Endothelial cell (in vitro differentiated cells): ENCODE results near the gene EPHA2. TPM values are rescaled to one million over a fixed set of nuclear protein-coding genes. Genes with fewer than 3 reads are reported as not detected.
A peak's percentile ranks its signal among the peaks of the same experiment; 100 is the strongest.

Source experiments
- DNase-seq: peaks from one replicate; pipeline ENCODE4 v3.0.0; 2021; ENCODE audit warnings: low spot score
- H3K27ac Mint-ChIP-seq: one replicate; pipeline ENCODE4 v1.8.0; 2021; ENCODE audit warnings: mixed read lengths, inconsistent platforms; ENCODE audit not compliant: unreplicated experiment
- H3K27me3 Mint-ChIP-seq: one replicate; pipeline ENCODE4 v1.8.0; 2021; ENCODE audit warnings: mild to moderate bottlenecking, moderate library complexity, mixed read lengths, inconsistent platforms; ENCODE audit not compliant: unreplicated experiment
- H3K36me3 Mint-ChIP-seq: one replicate; pipeline ENCODE4 v1.8.0; 2021; ENCODE audit warnings: mild to moderate bottlenecking, low read depth, mixed read lengths, inconsistent platforms; ENCODE audit not compliant: unreplicated experiment
- H3K4me1 Mint-ChIP-seq: one replicate; pipeline ENCODE4 v1.8.0; 2021; ENCODE audit warnings: mild to moderate bottlenecking, mixed read lengths, inconsistent platforms; ENCODE audit not compliant: unreplicated experiment
- H3K4me3 Mint-ChIP-seq: one replicate; pipeline ENCODE4 v1.8.0; 2021; ENCODE audit warnings: mild to moderate bottlenecking, mixed read lengths, inconsistent platforms; ENCODE audit not compliant: unreplicated experiment
- H3K9me3 Mint-ChIP-seq: one replicate; pipeline ENCODE4 v1.8.0; 2021; ENCODE audit warnings: mixed read lengths, inconsistent platforms; ENCODE audit not compliant: unreplicated experiment
- CTCF ChIP-seq: fragments of 200-600 bp; sonication (generic); IDR thresholded peaks from one replicate; pipeline ENCODE4 v1.5.0; 2021; ENCODE audit warnings: antibody characterized with exemption; ENCODE audit not compliant: unreplicated experiment
- total RNA-seq: library from RNA; stranded (reverse); fragmentation: NEBNext Ultra II Directional; extraction: Animal tissue kit (Norgen Biotek cat#: 25700); gene quantifications from one replicate; pipeline ENCODE4 v1.2.1, GENCODE V29; 2021; ENCODE audit not compliant: unreplicated experiment

EPHA2 gene
- total RNA-seq, 1 donor from 2014 or later, result 109 TPM

- H3K4me1 Mint-ChIP-seq, result peaks cover 55% of the 10 kb centered on the region
- no peaks in the 10 kb centered on the region for H3K9me3 Mint-ChIP-seq
- DNase-seq, result no peak
These were observed 2.5 kb downstream of the EPHA2 start for GRCh38 chr1:16153096-16153998.

GRCh38 chr1:16152481-16153087 lies 3.3 kb downstream of the EPHA2 start:
- Mint-ChIP-seq H3K36me3 (peaks cover 24% of the 10 kb centered on the region), H3K27ac (peak overlapping the region; percentile 98), H3K9me3 (no peaks in the 10 kb centered on the region), H3K27me3 (peaks cover 19% of the 10 kb centered on the region), H3K4me3 (peak overlapping the region; percentile 95), H3K4me1 (peaks cover 55% of the 10 kb centered on the region)
- no peak for TF ChIP-seq CTCF
- DNase-seq, result peak; percentile 47

More at GRCh38 chr1:16153096-16153998, 2.5 kb downstream of the EPHA2 start:
- Mint-ChIP-seq H3K27me3 (peaks cover 17% of the 10 kb centered on the region), H3K4me3 (peak overlapping the region; percentile 95), H3K27ac (peak overlapping the region; percentile 98), H3K36me3 (peaks cover 16% of the 10 kb centered on the region)
- TF ChIP-seq CTCF, result no peak

GRCh38 chr1:16151995-16152384 lies 3.9 kb downstream of the EPHA2 start:
- peak overlapping the region; percentile 95 for H3K27ac Mint-ChIP-seq
- H3K36me3 Mint-ChIP-seq, result peaks cover 27% of the 10 kb centered on the region
- H3K4me3 Mint-ChIP-seq, result peak overlapping the region; percentile 69
- TF ChIP-seq CTCF, result no peak
- H3K9me3 Mint-ChIP-seq, result no peaks in the 10 kb centered on the region
- peaks cover 55% of the 10 kb centered on the region for H3K4me1 Mint-ChIP-seq
- peaks cover 15% of the 10 kb centered on the region for H3K27me3 Mint-ChIP-seq
- no peak for DNase-seq

GRCh38 chr1:16151196-16151994 lies 4.5 kb downstream of the EPHA2 start:
- no peaks in the 10 kb centered on the region for H3K9me3 Mint-ChIP-seq
- no peak for DNase-seq
- peaks cover 17% of the 10 kb centered on the region for H3K27me3 Mint-ChIP-seq
- peaks cover 31% of the 10 kb centered on the region for H3K36me3 Mint-ChIP-seq
- no peak for TF ChIP-seq CTCF
- peak overlapping the region; percentile 78 for H3K4me3 Mint-ChIP-seq
- peak overlapping the region; percentile 95 for H3K27ac Mint-ChIP-seq
- peaks cover 55% of the 10 kb centered on the region for H3K4me1 Mint-ChIP-seq
